CD8-positive, alpha-beta memory T cell (primary cell): ENCODE data around the gene CACNA2D4. TPM values are rescaled to one million over a fixed set of nuclear protein-coding genes. Genes with fewer than 3 reads are reported as not detected.

ENCODE experiments used
- CTCF ChIA-PET: fragments of 350-600 bp; sonication (Branson Sonifier 250); formaldehyde crosslinking; loops from one replicate; lab custom pipeline; 2021; ENCODE audit warnings: antibody characterized with exemption; lab: Charles Lee
- POLR2A ChIA-PET: fragments of 350-600 bp; sonication (Branson Sonifier 250); formaldehyde crosslinking; loops from one replicate; lab custom pipeline; 2021; ENCODE audit warnings: antibody characterized with exemption; lab: Charles Lee
- DNase-seq, 5 donors: peaks; one replicate each; pipeline versions ENCODE4 v3.0.0 to v3.0.0-alpha.2; 2020 to 2022; ENCODE audit warnings: mixed read lengths in 1 of 5
- H3K27ac ChIP-seq: one replicate; pipeline ENCODE4 v1.7.0; 2013; ENCODE audit warnings: low read depth, mild to moderate bottlenecking, low read length, moderate library complexity
- H3K27me3 ChIP-seq: 2 replicates; pipeline ENCODE4 v1.7.0; 2013; ENCODE audit warnings: low read length, mild to moderate bottlenecking; ENCODE audit not compliant: insufficient read depth, poor library complexity, severe bottlenecking
- H3K36me3 ChIP-seq: 2 replicates; pipeline ENCODE4 v1.7.0; 2013; ENCODE audit warnings: mild to moderate bottlenecking, low read length, moderate library complexity; ENCODE audit not compliant: insufficient read depth
- H3K4me1 ChIP-seq: 2 replicates; pipeline ENCODE4 v1.7.0; 2013; ENCODE audit warnings: mild to moderate bottlenecking, low read length, moderate library complexity; ENCODE audit not compliant: insufficient read depth
- H3K4me3 ChIP-seq: 2 replicates; pipeline ENCODE4 v1.7.0; 2013; ENCODE audit warnings: mild to moderate bottlenecking, low read length
- H3K9me3 ChIP-seq: 2 replicates; pipeline ENCODE4 v1.7.0; 2013; ENCODE audit warnings: mild to moderate bottlenecking, low read length
- H3K27ac Mint-ChIP-seq, 8 donors: one replicate each; pipeline ENCODE4 v1.8.0; 2020 to 2021; ENCODE audit warnings: mixed read lengths in 8 of 8, mild to moderate bottlenecking in 6 of 8, inconsistent platforms in 3 of 8, moderate library complexity in 3 of 8
- H3K27me3 Mint-ChIP-seq, 2 donors: one replicate each; pipeline ENCODE4 v1.8.0; 2020 to 2021; ENCODE audit warnings: mixed read lengths in 2 of 2, mild to moderate bottlenecking in 1 of 2, moderate library complexity in 1 of 2
- H3K36me3 Mint-ChIP-seq, 3 donors: one replicate each; pipeline ENCODE4 v1.8.0; 2020 to 2021; ENCODE audit warnings: mixed read lengths in 3 of 3, inconsistent platforms in 1 of 3, mild to moderate bottlenecking in 1 of 3
- H3K4me1 Mint-ChIP-seq, 3 donors: one replicate each; pipeline ENCODE4 v1.8.0; 2020 to 2021; ENCODE audit warnings: mixed read lengths in 3 of 3, inconsistent platforms in 1 of 3, mild to moderate bottlenecking in 1 of 3
- H3K4me3 Mint-ChIP-seq, 7 donors: one replicate each; pipeline ENCODE4 v1.8.0; 2020 to 2021; ENCODE audit warnings: mixed read lengths in 7 of 7, mild to moderate bottlenecking in 6 of 7, moderate library complexity in 4 of 7, inconsistent platforms in 2 of 7
- H3K9me3 Mint-ChIP-seq, 5 donors: one replicate each; pipeline ENCODE4 v1.8.0; 2020 to 2022; ENCODE audit warnings: mixed read lengths in 5 of 5, mild to moderate bottlenecking in 3 of 5, moderate library complexity in 2 of 5, inconsistent platforms in 1 of 5
- polyA plus RNA-seq: library from polyadenylated mRNA; unstranded; fragments of 300-500 nt; fragmentation: Illumina TruSeq; gene quantifications from one replicate; pipeline ENCODE4 v1.2.3, GENCODE V29; 2021
- total RNA-seq, 2 experiments: library from RNA; stranded (reverse); gene quantifications; one replicate each; pipeline ENCODE4 v1.2.3, GENCODE V29; 2021

Gene CACNA2D4
- total and polyA plus RNA-seq, 3 experiments from 2014 or later, result 5.7 to 7.6 (median 6.5) TPM

- H3K27me3 ChIP-seq, result no peaks in the 10 kb centered on the region
- ChIA-PET CTCF (no interaction called here), POLR2A (no interaction called here)
- H3K9me3 ChIP-seq, result no peaks in the 10 kb centered on the region
- H3K36me3 ChIP-seq, result peaks cover 4% of the 10 kb centered on the region
- no peak overlapping the region for H3K27ac ChIP-seq
- Mint-ChIP-seq H3K36me3 (peaks cover 8 to 38% (median 17%) of the 10 kb centered on the region in 3 donors), H3K4me3 (no peak overlapping the region), H3K27ac (no peak overlapping the region), H3K9me3 (no peaks in the 10 kb centered on the region), H3K27me3 (no peaks in the 10 kb centered on the region), H3K4me1 (peaks cover 29 to 56% (median 55%) of the 10 kb centered on the region in 3 donors)
- H3K4me3 ChIP-seq, result no peak overlapping the region
- DNase-seq, result no peak
- no peaks in the 10 kb centered on the region for H3K4me1 ChIP-seq
Observed at GRCh38 chr12:1763153-1763552, 155.3 kb downstream of the CACNA2D4 start.

GRCh38 chr12:1761857-1762256, 156.6 kb downstream of the CACNA2D4 start:
- no peak for DNase-seq
- H3K4me3 ChIP-seq, result no peak overlapping the region
- no peaks in the 10 kb centered on the region for H3K27me3 ChIP-seq
- Mint-ChIP-seq H3K4me1 (peaks cover 24 to 49% (median 46%) of the 10 kb centered on the region in 3 donors), H3K27me3 (no peaks in the 10 kb centered on the region), H3K36me3 (peaks cover 9 to 46% (median 26%) of the 10 kb centered on the region in 3 donors), H3K9me3 (no peaks in the 10 kb centered on the region), H3K4me3 (no peak overlapping the region), H3K27ac (no peak overlapping the region)
- no peak overlapping the region for H3K27ac ChIP-seq
- CTCF ChIA-PET, result interaction anchor here (1.2 kb wide), 1 partner anchor 178 kb away, joined by 3 read pairs; no protein-coding TSS in a partner anchor
- no peaks in the 10 kb centered on the region for H3K4me1 ChIP-seq
- H3K9me3 ChIP-seq, result no peaks in the 10 kb centered on the region
- peaks cover 12% of the 10 kb centered on the region for H3K36me3 ChIP-seq
- POLR2A ChIA-PET, result no interaction called here

GRCh38 chr12:1760566-1761382, 157.7 kb downstream of the CACNA2D4 start:
- Mint-ChIP-seq H3K4me1 (peaks cover 23 to 47% (median 40%) of the 10 kb centered on the region in 3 donors), H3K4me3 (no peak overlapping the region), H3K27ac (peak overlapping the region in 1 of 8 donors; percentile 95), H3K36me3 (peaks cover 14 to 54% (median 32%) of the 10 kb centered on the region in 3 donors), H3K27me3 (no peaks in the 10 kb centered on the region), H3K9me3 (no peaks in the 10 kb centered on the region)
- no peak overlapping the region for H3K27ac ChIP-seq
- CTCF ChIA-PET, result interaction anchor here (1.2 kb wide), 1 partner anchor 179 kb away, joined by 3 read pairs; no protein-coding TSS in a partner anchor
- H3K9me3 ChIP-seq, result no peaks in the 10 kb centered on the region
- peaks cover 12% of the 10 kb centered on the region for H3K36me3 ChIP-seq
- H3K27me3 ChIP-seq, result no peaks in the 10 kb centered on the region
- no peak overlapping the region for H3K4me3 ChIP-seq
- no peaks in the 10 kb centered on the region for H3K4me1 ChIP-seq
- no peak for DNase-seq
- POLR2A ChIA-PET, result no interaction called here

GRCh38 chr12:1758887-1759286, 159.6 kb downstream of the CACNA2D4 start:
- Mint-ChIP-seq H3K36me3 (peaks cover 17 to 62% (median 39%) of the 10 kb centered on the region in 3 donors), H3K4me3 (no peak overlapping the region), H3K27me3 (no peaks in the 10 kb centered on the region), H3K9me3 (no peaks in the 10 kb centered on the region), H3K4me1 (peaks cover 19 to 38% (median 22%) of the 10 kb centered on the region in 3 donors), H3K27ac (no peak overlapping the region)
- Histone ChIP-seq H3K27ac (no peak overlapping the region), H3K4me3 (no peak overlapping the region), H3K4me1 (no peaks in the 10 kb centered on the region), H3K36me3 (peaks cover 16% of the 10 kb centered on the region), H3K9me3 (no peaks in the 10 kb centered on the region), H3K27me3 (no peaks in the 10 kb centered on the region)
- DNase-seq, result no peak
- POLR2A ChIA-PET, result no interaction called here
- CTCF ChIA-PET, result interaction anchor here (1.0 kb wide), 1 partner anchor 124 kb away, joined by 3 read pairs; no protein-coding TSS in a partner anchor

GRCh38 chr12:1758376-1758775, 160.1 kb downstream of the CACNA2D4 start:
- no peak overlapping the region for H3K27ac ChIP-seq
- CTCF ChIA-PET, result interaction anchor here (1.0 kb wide), 1 partner anchor 124 kb away, joined by 3 read pairs; no protein-coding TSS in a partner anchor
- no peaks in the 10 kb centered on the region for H3K9me3 ChIP-seq
- Mint-ChIP-seq H3K27ac (no peak overlapping the region), H3K36me3 (peaks cover 17 to 61% (median 39%) of the 10 kb centered on the region in 3 donors), H3K9me3 (no peaks in the 10 kb centered on the region), H3K4me3 (no peak overlapping the region), H3K27me3 (no peaks in the 10 kb centered on the region), H3K4me1 (peaks cover 19 to 38% (median 21%) of the 10 kb centered on the region in 3 donors)
- H3K4me3 ChIP-seq, result no peak overlapping the region
- H3K4me1 ChIP-seq, result no peaks in the 10 kb centered on the region
- no peak for DNase-seq
- POLR2A ChIA-PET, result no interaction called here
- peaks cover 16% of the 10 kb centered on the region for H3K36me3 ChIP-seq
- no peaks in the 10 kb centered on the region for H3K27me3 ChIP-seq

GRCh38 chr12:1750300-1750699, 168.2 kb downstream of the CACNA2D4 start:
- ChIA-PET POLR2A (no interaction called here), CTCF (no interaction called here)
- peaks cover 2% of the 10 kb centered on the region for H3K36me3 ChIP-seq
- H3K9me3 ChIP-seq, result peaks cover 3% of the 10 kb centered on the region
- no peak overlapping the region for H3K4me3 Mint-ChIP-seq
- peaks cover 23 to 44% (median 41%) of the 10 kb centered on the region in 3 donors for H3K4me1 Mint-ChIP-seq
- no peak for DNase-seq
- no peak overlapping the region for H3K27ac ChIP-seq
- no peak overlapping the region for H3K4me3 ChIP-seq
- no peak overlapping the region for H3K27ac Mint-ChIP-seq
- H3K27me3 ChIP-seq, result no peaks in the 10 kb centered on the region
- H3K4me1 ChIP-seq, result no peaks in the 10 kb centered on the region
- peaks cover 7 to 22% (median 15%) of the 10 kb centered on the region in 5 donors for H3K9me3 Mint-ChIP-seq
- no peaks in the 10 kb centered on the region for H3K27me3 Mint-ChIP-seq
- H3K36me3 Mint-ChIP-seq, result peaks cover 20 to 40% (median 38%) of the 10 kb centered on the region in 3 donors

- Mint-ChIP-seq H3K27me3 (no peaks in the 10 kb centered on the region), H3K36me3 (peaks cover 19 to 37% (median 35%) of the 10 kb centered on the region in 3 donors), H3K4me3 (no peak overlapping the region), H3K27ac (peak overlapping the region in 2 of 8 donors; percentile 54 to 68), H3K4me1 (peaks cover 23 to 47% (median 43%) of the 10 kb centered on the region in 3 donors), H3K9me3 (peaks cover 7 to 22% (median 15%) of the 10 kb centered on the region in 5 donors)
- Histone ChIP-seq H3K27ac (no peak overlapping the region), H3K36me3 (no peaks in the 10 kb centered on the region), H3K4me3 (no peak overlapping the region), H3K27me3 (no peaks in the 10 kb centered on the region), H3K9me3 (peaks cover 3% of the 10 kb centered on the region), H3K4me1 (no peaks in the 10 kb centered on the region)
- CTCF ChIA-PET, result no interaction called here
- no peak for DNase-seq
- POLR2A ChIA-PET, result no interaction called here
Observed at GRCh38 chr12:1749019-1749418, 169.4 kb downstream of the CACNA2D4 start.

- Mint-ChIP-seq H3K27ac (peak overlapping the region in 2 of 8 donors; percentile 5 to 15), H3K9me3 (peaks cover 7 to 22% (median 15%) of the 10 kb centered on the region in 5 donors), H3K4me3 (no peak overlapping the region), H3K36me3 (peaks cover 19 to 37% (median 33%) of the 10 kb centered on the region in 3 donors), H3K4me1 (peaks cover 22 to 41% (median 36%) of the 10 kb centered on the region in 3 donors), H3K27me3 (no peaks in the 10 kb centered on the region)
- CTCF ChIA-PET, result no interaction called here
- POLR2A ChIA-PET, result no interaction called here
- Histone ChIP-seq H3K36me3 (no peaks in the 10 kb centered on the region), H3K27ac (no peak overlapping the region), H3K4me3 (no peak overlapping the region), H3K4me1 (no peaks in the 10 kb centered on the region), H3K27me3 (no peaks in the 10 kb centered on the region), H3K9me3 (peaks cover 3% of the 10 kb centered on the region)
- no peak for DNase-seq
Observed at GRCh38 chr12:1747609-1748008, 170.8 kb downstream of the CACNA2D4 start.
